Right lobe of liver (tissue), 6 donors: ENCODE data around the gene ZIK1. TPM values are rescaled to one million over a fixed set of nuclear protein-coding genes. Genes with fewer than 3 reads are reported as not detected.

Experiments
- ATAC-seq, 4 donors: fragments of 200-7000 bp; cut with Tn5 transposase; one replicate each; pipeline ENCODE4 v1.9.1; 2020; ENCODE audit warnings: mild to moderate bottlenecking in 4 of 4, moderate library complexity in 4 of 4
- DNase-seq, 3 donors: peaks; one replicate each; pipeline ENCODE4 v3.0.0-alpha.2; 2020
- H3K27ac ChIP-seq, 3 donors: fragments of 200-600 bp; one replicate each; pipeline ENCODE4 v1.8.0; 2022
- H3K27me3 ChIP-seq, 2 donors: fragments of 200-600 bp; one replicate each; pipeline ENCODE4 v1.8.0; 2022
- H3K36me3 ChIP-seq, 4 donors: fragments of 200-600 bp; sonication (generic) in 1 of 4; one replicate each; pipeline versions ENCODE4 v1.5.1 to v1.8.0; 2017 to 2022; ENCODE audit warnings: control low read depth in 1 of 4
- H3K4me1 ChIP-seq, 4 donors: fragments of 200-600 bp; sonication (generic) in 1 of 4; one replicate each; pipeline versions ENCODE4 v1.5.1 to v1.8.0; 2017 to 2022; ENCODE audit warnings: control low read depth in 1 of 4
- H3K4me3 ChIP-seq, 3 donors: fragments of 200-600 bp; one replicate each; pipeline ENCODE4 v1.8.0; 2022
- H3K9me3 ChIP-seq, 4 donors: fragments of 200-600 bp; sonication (generic) in 1 of 4; one replicate each; pipeline versions ENCODE4 v1.5.1 to v1.8.0; 2017 to 2022; ENCODE audit warnings: control low read depth in 1 of 4
- POLR2A ChIP-seq: fragments of 450-650 bp; IDR thresholded peaks from one replicate; pipeline ENCODE4 v1.6.1; 2017; ENCODE audit warnings: antibody characterized with exemption, mild to moderate bottlenecking
- WGBS: methylation state at CpG from one replicate; pipeline ENCODE4 v1.1.6; 2018; ENCODE audit warnings: low coverage, low lambda C conversion rate; ENCODE audit not compliant: insufficient coverage; ENCODE audit errors: missing lambda C conversion rate; 5-methylcytosine and 5-hydroxymethylcytosine counted together
- intact Hi-C, 2 donors: fragments of 100-400 bp; cut with DNase I; formaldehyde crosslinking; loops; one replicate each; pipeline versions ENCODE4 v1.11.2 to v1.14.1; 2022
- total RNA-seq, 6 experiments: library from RNA; depleted of rRNA in 2 of 6; stranded (reverse); fragments of >200 nt in 2 of 6; fragmentation: NEBNext Ultra II Directional in 3 of 6; extraction: Animal tissue kit (Norgen Biotek cat#: 25700) in 3 of 6; gene quantifications; one replicate each; pipeline versions ENCODE4 v1.1.0 to v1.2.4, GENCODE V29; 2016 to 2023
- TF ChIP-seq, protein P1 (sequence below), 4 donors: fragments of 200-600 bp in 3 of 4; fragments of 450-650 bp in 1 of 4; IDR thresholded peaks; one replicate each; pipeline versions ENCODE4 v1.5.1 to v1.8.0; 2016 to 2022; ENCODE audit warnings: antibody characterized with exemption in 4 of 4, mild to moderate bottlenecking in 2 of 4
- donor health status: DM: no; HTN: yes; CAD: no.
- donor health status: DM: no; HTN: no; CAD: no.
- donor health status: DM: no; HTN: no; CAD: no.
- donor health status: DM: no; HTN: yes; CAD: no.
- donor health status: DM: no; HTN: yes; CAD: no.

The ZIK1 gene
- total RNA-seq, 6 experiments from 2014 or later = 0.31 to 4.2 (median 0.39) TPM

- DNase-seq (no peak), ATAC-seq (no peak)
- Histone ChIP-seq H3K4me3 (no peak overlapping the region), H3K9me3 (peaks cover 0 to 84% (median 55%) of the 10 kb centered on the region in 4 donors), H3K4me1 (no peaks in the 10 kb centered on the region), H3K27me3 (no peaks in the 10 kb centered on the region), H3K36me3 (peaks cover 9 to 46% (median 19%) of the 10 kb centered on the region in 4 donors), H3K27ac (no peak overlapping the region)
- TF ChIP-seq, protein P1, sequence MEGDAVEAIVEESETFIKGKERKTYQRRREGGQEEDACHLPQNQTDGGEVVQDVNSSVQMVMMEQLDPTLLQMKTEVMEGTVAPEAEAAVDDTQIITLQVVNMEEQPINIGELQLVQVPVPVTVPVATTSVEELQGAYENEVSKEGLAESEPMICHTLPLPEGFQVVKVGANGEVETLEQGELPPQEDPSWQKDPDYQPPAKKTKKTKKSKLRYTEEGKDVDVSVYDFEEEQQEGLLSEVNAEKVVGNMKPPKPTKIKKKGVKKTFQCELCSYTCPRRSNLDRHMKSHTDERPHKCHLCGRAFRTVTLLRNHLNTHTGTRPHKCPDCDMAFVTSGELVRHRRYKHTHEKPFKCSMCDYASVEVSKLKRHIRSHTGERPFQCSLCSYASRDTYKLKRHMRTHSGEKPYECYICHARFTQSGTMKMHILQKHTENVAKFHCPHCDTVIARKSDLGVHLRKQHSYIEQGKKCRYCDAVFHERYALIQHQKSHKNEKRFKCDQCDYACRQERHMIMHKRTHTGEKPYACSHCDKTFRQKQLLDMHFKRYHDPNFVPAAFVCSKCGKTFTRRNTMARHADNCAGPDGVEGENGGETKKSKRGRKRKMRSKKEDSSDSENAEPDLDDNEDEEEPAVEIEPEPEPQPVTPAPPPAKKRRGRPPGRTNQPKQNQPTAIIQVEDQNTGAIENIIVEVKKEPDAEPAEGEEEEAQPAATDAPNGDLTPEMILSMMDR (IDR thresholded peaks at IDR 0.05) = no peak
- no peak for TF ChIP-seq POLR2A
- intact Hi-C loops = no loop called here
Observed at GRCh38 chr19:57623091-57623490, 39.1 kb downstream of the ZIK1 start.

- Histone ChIP-seq H3K27ac (peak within 1 kb of the TSS; percentile 25 to 53 (median 47)), H3K27me3 (no peaks in the 10 kb centered on the region), H3K4me1 (peaks cover 0 to 2% (median 0%) of the 10 kb centered on the region in 4 donors), H3K9me3 (peaks cover 0 to 17% (median 2%) of the 10 kb centered on the region in 4 donors), H3K4me3 (peak within 1 kb of the TSS; percentile 78 to 87 (median 84)), H3K36me3 (peaks cover 0 to 13% (median 6%) of the 10 kb centered on the region in 4 donors)
- TF ChIP-seq POLR2A = no peak
- TF ChIP-seq, protein P1 (IDR thresholded peaks at IDR 0.05) = no peak
- 11% methylated on average over 8 of the region's 59 CpGs for WGBS
- DNase-seq (peak; percentile 88 to 95 (median 94)), ATAC-seq (peak; percentile 100)
- intact Hi-C loops = no loop called here
Observed at GRCh38 chr19:57632987-57633831, 49.3 kb downstream of the ZIK1 start, which contains the start of gene ZNF211. TSS of gene ZNF211 (plus strand) at chr19:57633168. CDS start at chr19:57633347, 179 bp downstream.

- no peak overlapping the region for H3K27ac ChIP-seq
- DNase-seq = no peak
Observed at GRCh38 chr19:57633832-57634131, 49.8 kb downstream of the ZIK1 start.

GRCh38 chr19:57637379-57637778, 53.4 kb downstream of the ZIK1 start:
- H3K4me1 ChIP-seq = peaks cover 0 to 2% (median 0%) of the 10 kb centered on the region in 4 donors
- ATAC-seq = no peak
- H3K27me3 ChIP-seq = no peaks in the 10 kb centered on the region
- peaks cover 0 to 48% (median 18%) of the 10 kb centered on the region in 4 donors for H3K36me3 ChIP-seq
- H3K4me3 ChIP-seq = no peak overlapping the region
- 87% methylated on average over 3 of the region's 4 CpGs for WGBS
- H3K9me3 ChIP-seq = peaks cover 0 to 27% (median 8%) of the 10 kb centered on the region in 4 donors
- DNase-seq = no peak
- intact Hi-C loops = no loop called here
- no peak for TF ChIP-seq POLR2A
- TF ChIP-seq, protein P1 (IDR thresholded peaks at IDR 0.05) = no peak
- no peak overlapping the region for H3K27ac ChIP-seq

More at GRCh38 chr19:57633832-57634131, 49.8 kb downstream of the ZIK1 start:
- Histone ChIP-seq H3K9me3 (peaks cover 0 to 15% (median 4%) of the 10 kb centered on the region in 4 donors), H3K27me3 (no peaks in the 10 kb centered on the region), H3K36me3 (peaks cover 0 to 18% (median 6%) of the 10 kb centered on the region in 4 donors), H3K4me3 (peak overlapping the region; percentile 78 to 87 (median 84)), H3K4me1 (peaks cover 0 to 2% (median 0%) of the 10 kb centered on the region in 4 donors)
- intact Hi-C loops = no loop called here
- WGBS = 44% methylated on average over 1 of the region's 6 CpGs
- TF ChIP-seq, protein P1 (IDR thresholded peaks at IDR 0.05) = no peak
- TF ChIP-seq POLR2A = no peak
- ATAC-seq = no peak
